HepG2 (cell line): Measurements from ENCODE around the gene ECT2. TPM values are rescaled to one million over a fixed set of nuclear protein-coding genes. Genes with fewer than 3 reads are reported as not detected.

Source experiments
- ATF1 ChIP-seq: IDR thresholded peaks from 2 replicates; pipeline ENCODE4 v1.6.1; 2016; ENCODE audit warnings: mild to moderate bottlenecking, control low read depth
- ELF3 ChIP-seq: IDR thresholded peaks from 2 replicates; pipeline ENCODE4 v1.6.1; 2016; ENCODE audit warnings: missing genetic modification reagents, missing compliant biosample characterization
- ESRRA ChIP-seq: sonication (generic); formaldehyde crosslinking; IDR thresholded peaks from 2 replicates; pipeline ENCODE4 v1.5.1; 2020; ENCODE audit warnings: mild to moderate bottlenecking, low read depth, missing genetic modification reagents
- FOXJ3 ChIP-seq: sonication (generic); formaldehyde crosslinking; IDR thresholded peaks from 2 replicates; pipeline ENCODE4 v1.4.0; 2020; ENCODE audit warnings: missing genetic modification reagents, mild to moderate bottlenecking, borderline replicate concordance
- FOXK1 ChIP-seq: sonication (generic); formaldehyde crosslinking; IDR thresholded peaks from 2 replicates; pipeline ENCODE4 v1.4.0; 2020; ENCODE audit warnings: low read depth, missing genetic modification reagents, borderline replicate concordance
- HOXA5 ChIP-seq: sonication (generic); formaldehyde crosslinking; IDR thresholded peaks from 2 replicates; pipeline ENCODE4 v1.4.0; 2020; ENCODE audit warnings: missing genetic modification reagents
- KDM5B ChIP-seq: sonication (generic); formaldehyde crosslinking; IDR thresholded peaks from 2 replicates; pipeline ENCODE4 v1.4.0; 2020; ENCODE audit warnings: missing genetic modification reagents, mild to moderate bottlenecking, borderline replicate concordance
- ONECUT2 ChIP-seq: sonication (generic); formaldehyde crosslinking; IDR thresholded peaks from 2 replicates; pipeline ENCODE4 v1.4.0; 2020; ENCODE audit warnings: missing genetic modification reagents
- RFX5 ChIP-seq: IDR thresholded peaks from 2 replicates; pipeline ENCODE4 v1.6.1; 2011; ENCODE audit warnings: low read depth, low read length, improper control_type of control experiment
- RFXAP ChIP-seq: sonication (generic); formaldehyde crosslinking; IDR thresholded peaks from 2 replicates; pipeline ENCODE4 v1.4.0; 2020; ENCODE audit warnings: missing genetic modification reagents, borderline replicate concordance
- RXRA ChIP-seq: sonication (generic); formaldehyde crosslinking; IDR thresholded peaks from 2 replicates; pipeline ENCODE4 v1.5.1; 2020; ENCODE audit warnings: missing genetic modification reagents
- SMC3 ChIP-seq: IDR thresholded peaks from 2 replicates; pipeline ENCODE4 v1.6.1; 2011; ENCODE audit warnings: low read length, improper control_type of control experiment
- U2AF1 ChIP-seq: fragments of 200-400 bp; formaldehyde crosslinking; optimal IDR thresholded peaks from 2 replicates; pipeline ENCODE3; 2017; ENCODE audit warnings: mild to moderate bottlenecking, low read depth, low read length
- ZFP41 ChIP-seq: sonication (generic); formaldehyde crosslinking; IDR thresholded peaks from 2 replicates; pipeline ENCODE4 v1.4.0; 2020; ENCODE audit warnings: mild to moderate bottlenecking, missing genetic modification reagents, borderline replicate concordance
- ZFP62 ChIP-seq: sonication (generic); formaldehyde crosslinking; IDR thresholded peaks from 2 replicates; pipeline ENCODE4 v1.4.0; 2020; ENCODE audit warnings: missing genetic modification reagents
- ZNF20 ChIP-seq: sonication (generic); formaldehyde crosslinking; IDR thresholded peaks from 2 replicates; pipeline ENCODE4 v1.4.0; 2020; ENCODE audit warnings: mild to moderate bottlenecking, moderate library complexity, missing genetic modification reagents
- ZNF317 ChIP-seq: sonication (generic); formaldehyde crosslinking; IDR thresholded peaks from 2 replicates; pipeline ENCODE4 v1.5.0; 2020; ENCODE audit warnings: mild to moderate bottlenecking, missing genetic modification reagents
- ZNF501 ChIP-seq: sonication (generic); formaldehyde crosslinking; IDR thresholded peaks from 2 replicates; pipeline ENCODE4 v1.5.1; 2020; ENCODE audit warnings: mild to moderate bottlenecking, moderate library complexity, missing genetic modification reagents
- polyA plus RNA-seq, 8 experiments: library from polyadenylated mRNA; depleted of rRNA in 3 of 8; stranded (reverse) in 7 of 8; unstranded in 1 of 8; fragments of >200 nt; fragmentation: Illumina TruSeq in 4 of 8; extraction: Trizol in 4 of 8; gene quantifications; 2 replicates each; pipeline versions ENCODE4 v1.2.1 to v1.2.3, GENCODE V29; 2011 to 2016; ENCODE audit warnings: low read depth in 4 of 8, missing spikeins in 1 of 8, mixed read lengths in 1 of 8; ENCODE audit not compliant: insufficient read depth in 1 of 8
- total RNA-seq, 5 experiments: library from RNA; depleted of rRNA; stranded (reverse); fragments of >200 nt; fragmentation: Illumina TruSeq; extraction: Trizol; gene quantifications; 2 replicates each; pipeline ENCODE4 v1.2.3, GENCODE V29; 2016; ENCODE audit warnings: low read depth in 1 of 5
- TF ChIP-seq, protein P1 (sequence below): IDR thresholded peaks from 2 replicates; pipeline ENCODE4 v1.6.1; 2016
- TF ChIP-seq, protein P2 (sequence below): sonication (generic); formaldehyde crosslinking; IDR thresholded peaks from 2 replicates; pipeline ENCODE4 v1.5.0; 2020; ENCODE audit warnings: missing genetic modification reagents, mild to moderate bottlenecking, borderline replicate concordance
- TF ChIP-seq, protein P3 (sequence below): sonication (generic); formaldehyde crosslinking; IDR thresholded peaks from 2 replicates; pipeline ENCODE4 v1.8.0; 2022; ENCODE audit warnings: mild to moderate bottlenecking, missing genetic modification reagents, borderline replicate concordance
- TF ChIP-seq, protein P4 (sequence below): sonication (generic); formaldehyde crosslinking; IDR thresholded peaks from 2 replicates; pipeline ENCODE4 v1.8.1; 2023; ENCODE audit warnings: mild to moderate bottlenecking, missing genetic modification reagents, borderline replicate concordance
- TF ChIP-seq, protein P5 (sequence below): IDR thresholded peaks from 2 replicates; pipeline ENCODE4 v1.6.1; 2016; ENCODE audit warnings: low read depth, control low read depth

Gene ECT2
- total and polyA plus RNA-seq, 2 of the 13 experiments (the other 11 are each of a cell fraction or from before 2014, with no cell fraction given) = 21.6 to 52.0 TPM

DNA sequence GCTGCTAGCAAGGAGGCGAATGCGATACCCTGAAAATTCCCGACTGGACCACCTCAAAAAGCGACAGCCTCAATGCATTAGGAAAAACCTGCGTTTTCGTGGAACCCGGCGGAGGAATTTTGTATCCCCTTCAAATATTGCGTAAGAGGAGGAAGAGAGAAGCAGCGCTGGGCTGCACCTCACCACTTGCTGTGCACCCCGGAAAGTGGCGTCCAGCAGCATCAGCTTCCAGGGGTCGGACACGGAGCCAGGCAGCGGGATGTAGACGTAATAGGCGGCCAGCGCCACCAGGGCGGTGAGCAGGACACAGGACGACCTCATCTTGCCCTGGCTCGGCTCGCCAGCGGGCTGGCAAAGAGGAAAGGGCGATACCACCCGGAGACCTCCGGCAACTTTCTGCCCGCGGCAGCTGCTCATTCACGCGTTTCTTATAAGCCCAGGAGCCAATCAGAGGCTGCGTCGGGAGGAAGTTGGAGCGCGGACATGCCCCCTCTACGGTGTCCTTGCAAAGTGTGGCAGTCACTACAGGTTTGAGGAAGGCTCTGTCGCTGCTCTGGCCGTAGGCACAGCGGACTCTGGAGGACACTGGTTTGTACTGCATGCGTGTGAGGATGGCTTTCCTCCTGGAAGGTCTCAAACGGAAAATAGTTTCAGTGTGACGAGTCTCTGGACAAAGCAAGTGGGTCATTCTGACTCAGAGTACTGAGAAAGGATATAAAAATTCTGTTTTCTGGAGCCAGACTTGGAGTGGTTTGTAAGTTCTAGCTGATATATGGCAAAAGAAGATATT is 39.7 kb upstream of the ECT2 start, which contains the start of gene NCEH1 (continued):
- peak; percentile 63; the same call in 1 of the 2 replicates for TF ChIP-seq ESRRA
- peak; percentile 91; the same call in 1 of the 2 replicates for TF ChIP-seq KDM5B (CRISPR knock-in tag)
- TF ChIP-seq ZFP62 (CRISPR knock-in tag) = no peak
- TF ChIP-seq SMC3 = peak; percentile 83
- no peak for TF ChIP-seq RFX5
- TF ChIP-seq FOXJ3 = peak; percentile 49; the same call in 1 of the 2 replicates
- 0 out of 2 replicates have a peak, but pooled peaks have one; percentile 50 for TF ChIP-seq ZFP41 (CRISPR knock-in tag)
- TF ChIP-seq ZNF501 (CRISPR knock-in tag) = 0 out of 2 replicates have a peak, but pooled peaks have one; percentile 73
- TF ChIP-seq, protein P1, sequence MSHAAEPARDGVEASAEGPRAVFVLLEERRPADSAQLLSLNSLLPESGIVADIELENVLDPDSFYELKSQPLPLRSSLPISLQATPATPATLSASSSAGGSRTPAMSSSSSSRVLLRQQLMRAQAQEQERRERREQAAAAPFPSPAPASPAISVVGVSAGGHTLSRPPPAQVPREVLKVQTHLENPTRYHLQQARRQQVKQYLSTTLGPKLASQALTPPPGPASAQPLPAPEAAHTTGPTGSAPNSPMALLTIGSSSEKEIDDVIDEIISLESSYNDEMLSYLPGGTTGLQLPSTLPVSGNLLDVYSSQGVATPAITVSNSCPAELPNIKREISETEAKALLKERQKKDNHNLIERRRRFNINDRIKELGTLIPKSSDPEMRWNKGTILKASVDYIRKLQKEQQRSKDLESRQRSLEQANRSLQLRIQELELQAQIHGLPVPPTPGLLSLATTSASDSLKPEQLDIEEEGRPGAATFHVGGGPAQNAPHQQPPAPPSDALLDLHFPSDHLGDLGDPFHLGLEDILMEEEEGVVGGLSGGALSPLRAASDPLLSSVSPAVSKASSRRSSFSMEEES (CRISPR knock-in tag) = peak; percentile 39; the same call in 1 of the 2 replicates
- peak; percentile 68 for TF ChIP-seq ZNF317
- TF ChIP-seq, protein P2, sequence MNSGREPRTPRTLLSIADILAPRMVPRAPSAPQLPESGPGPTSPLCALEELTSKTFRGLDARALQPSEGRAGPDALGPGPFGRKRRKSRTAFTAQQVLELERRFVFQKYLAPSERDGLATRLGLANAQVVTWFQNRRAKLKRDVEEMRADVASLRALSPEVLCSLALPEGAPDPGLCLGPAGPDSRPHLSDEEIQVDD (CRISPR knock-in tag) = 0 out of 2 replicates have a peak, but pooled peaks have one; percentile 29
- TF ChIP-seq, protein P3, sequence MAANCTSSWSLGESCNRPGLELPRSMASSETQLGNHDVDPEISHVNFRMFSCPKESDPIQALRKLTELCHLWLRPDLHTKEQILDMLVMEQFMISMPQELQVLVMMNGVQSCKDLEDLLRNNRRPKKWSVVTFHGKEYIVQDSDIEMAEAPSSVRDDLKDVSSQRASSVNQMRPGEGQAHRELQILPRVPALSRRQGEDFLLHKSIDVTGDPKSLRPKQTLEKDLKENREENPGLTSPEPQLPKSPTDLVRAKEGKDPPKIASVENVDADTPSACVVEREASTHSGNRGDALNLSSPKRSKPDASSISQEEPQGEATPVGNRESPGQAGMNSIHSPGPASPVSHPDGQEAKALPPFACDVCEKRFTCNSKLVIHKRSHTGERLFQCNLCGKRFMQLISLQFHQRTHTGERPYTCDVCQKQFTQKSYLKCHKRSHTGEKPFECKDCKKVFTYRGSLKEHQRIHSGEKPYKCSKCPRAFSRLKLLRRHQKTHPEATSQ (CRISPR knock-in tag) = peak; percentile 84; the same call in 1 of the 2 replicates
- TF ChIP-seq ONECUT2 (CRISPR knock-in tag) = 0 out of 2 replicates have a peak, but pooled peaks have one; percentile 6
- TF ChIP-seq HOXA5 (CRISPR knock-in tag) = peak; percentile 58; the same call in 1 of the 2 replicates
- TF ChIP-seq ZNF20 (CRISPR knock-in tag) = 0 out of 2 replicates have a peak, but pooled peaks have one; percentile 32
- TF ChIP-seq ATF1 = no peak
- TF ChIP-seq RFXAP (CRISPR knock-in tag) = peak; percentile 35; the same call in 1 of the 2 replicates
- TF ChIP-seq FOXK1 = peak; percentile 48; the same call in 1 of the 2 replicates
- TF ChIP-seq ELF3 = peak; percentile 94
- TF ChIP-seq, protein P4, sequence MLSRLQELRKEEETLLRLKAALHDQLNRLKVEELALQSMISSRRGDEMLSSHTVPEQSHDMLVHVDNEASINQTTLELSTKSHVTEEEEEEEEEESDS = 0 out of 2 replicates have a peak, but pooled peaks have one; percentile 56
- peak; percentile 82 for TF ChIP-seq RXRA (CRISPR knock-in tag)
- no peak for TF ChIP-seq U2AF1
- TF ChIP-seq, protein P5, sequence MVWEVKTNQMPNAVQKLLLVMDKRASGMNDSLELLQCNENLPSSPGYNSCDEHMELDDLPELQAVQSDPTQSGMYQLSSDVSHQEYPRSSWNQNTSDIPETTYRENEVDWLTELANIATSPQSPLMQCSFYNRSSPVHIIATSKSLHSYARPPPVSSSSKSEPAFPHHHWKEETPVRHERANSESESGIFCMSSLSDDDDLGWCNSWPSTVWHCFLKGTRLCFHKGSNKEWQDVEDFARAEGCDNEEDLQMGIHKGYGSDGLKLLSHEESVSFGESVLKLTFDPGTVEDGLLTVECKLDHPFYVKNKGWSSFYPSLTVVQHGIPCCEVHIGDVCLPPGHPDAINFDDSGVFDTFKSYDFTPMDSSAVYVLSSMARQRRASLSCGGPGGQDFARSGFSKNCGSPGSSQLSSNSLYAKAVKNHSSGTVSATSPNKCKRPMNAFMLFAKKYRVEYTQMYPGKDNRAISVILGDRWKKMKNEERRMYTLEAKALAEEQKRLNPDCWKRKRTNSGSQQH = peak; percentile 66; the same call in 1 of the 2 replicates
